HG02840 (cell line): ENCODE results near the gene CT47B1.
"Not testable (repeated sequence)": the region's sequence is repeated elsewhere in the genome, so short reads cannot be mapped to it uniquely, and the experiment has no call there.

ENCODE experiments used
- ATAC-seq: cut with Tn5 transposase; IDR thresholded peaks from one replicate; pipeline ENCODE4 v1.9.1; 2021; ENCODE audit warnings: mild to moderate bottlenecking, moderate library complexity, moderate number of reproducible peaks; ENCODE audit not compliant: unreplicated experiment, low FRiP score

Gene CT47B1

DNA sequence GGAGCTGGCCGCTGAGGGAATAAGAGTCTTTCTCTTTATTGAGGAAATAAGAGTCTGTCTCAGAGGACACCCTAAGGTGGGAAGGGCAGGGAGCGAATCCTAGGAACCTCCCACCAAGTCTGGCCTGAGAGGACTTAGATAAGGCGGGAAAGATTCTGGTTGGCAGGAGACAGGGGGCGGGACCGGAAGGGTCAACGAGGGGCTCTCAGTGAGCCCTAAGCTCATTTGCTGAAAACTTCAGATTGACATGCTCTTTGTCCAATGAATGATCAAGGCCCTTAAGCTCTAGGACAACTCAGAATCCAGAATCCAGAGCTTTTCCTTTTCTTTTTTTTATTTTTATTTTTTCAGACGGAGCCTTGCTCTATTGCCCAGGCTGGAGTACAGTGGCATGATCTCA is at the start of gene CT47B1:
TSS of gene CT47B1 (minus strand) at position 101 of the 400 bp plus-strand sequence. CDS start 196 bp downstream, outside the sequence.
- ATAC-seq: not testable (repeated sequence)

DNA sequence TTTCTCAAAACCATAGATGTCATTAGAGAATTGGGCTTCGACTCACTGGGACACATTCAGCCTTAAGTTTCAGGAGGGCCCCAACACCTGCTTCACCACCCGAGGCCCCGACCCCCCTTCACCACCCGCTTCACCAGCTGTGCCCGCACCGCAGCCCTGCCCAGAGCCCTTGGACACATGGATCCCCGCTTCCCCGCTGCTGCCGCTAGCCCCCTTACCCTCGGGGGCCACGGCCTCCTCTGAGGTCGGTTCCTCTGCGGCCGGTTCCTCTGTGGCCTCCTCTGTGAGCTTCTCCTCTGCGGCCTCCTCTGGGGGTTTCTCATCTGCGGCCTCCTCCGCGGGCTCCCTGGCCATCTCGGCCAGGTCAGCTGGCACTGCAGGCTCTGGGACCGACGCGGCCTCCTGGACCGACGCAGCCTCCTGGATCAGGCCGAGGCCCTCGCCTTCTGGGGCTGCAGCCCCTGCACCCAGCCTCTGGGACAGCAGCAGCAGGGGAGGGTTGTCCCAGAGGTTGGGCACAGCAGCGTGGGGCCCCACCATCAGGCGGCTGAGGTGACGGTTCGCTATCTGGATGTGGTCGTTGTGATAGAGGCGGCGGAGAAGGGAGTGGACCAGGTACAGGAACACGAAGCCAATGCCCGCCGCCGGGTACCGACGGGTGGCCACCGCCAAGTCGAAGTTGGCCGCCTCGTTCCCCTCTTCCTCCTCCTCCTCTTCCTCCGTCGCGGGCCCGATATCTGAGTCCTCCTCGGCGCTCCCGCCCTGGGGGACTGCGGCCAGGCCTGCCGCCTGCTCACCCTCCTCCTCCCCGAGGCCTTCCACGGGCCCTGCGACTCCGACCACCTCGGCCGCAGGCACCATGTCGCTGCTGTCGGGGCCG is 748 bp downstream of the CT47B1 start:
- no peak for ATAC-seq

DNA sequence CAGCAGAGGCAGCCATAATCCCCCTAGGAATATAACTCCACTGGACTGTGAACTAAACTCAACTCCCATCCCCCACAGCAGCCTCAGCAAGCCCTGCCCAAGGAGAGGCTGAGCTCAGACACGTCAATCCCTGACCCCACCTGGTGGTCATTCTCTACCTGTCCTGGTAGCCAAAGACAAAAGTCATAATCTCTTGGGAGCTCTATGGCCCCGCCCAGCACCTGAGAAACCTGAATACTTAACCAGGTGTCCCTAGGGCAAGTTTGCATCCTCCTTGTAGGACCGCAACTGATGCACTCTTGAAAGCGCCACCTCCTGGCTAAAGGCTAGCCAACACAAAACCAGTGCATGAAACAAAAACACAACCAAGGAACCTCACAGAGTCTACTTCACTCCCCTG is 18.4 kb downstream of the CT47B1 start:
- no peak for ATAC-seq

DNA sequence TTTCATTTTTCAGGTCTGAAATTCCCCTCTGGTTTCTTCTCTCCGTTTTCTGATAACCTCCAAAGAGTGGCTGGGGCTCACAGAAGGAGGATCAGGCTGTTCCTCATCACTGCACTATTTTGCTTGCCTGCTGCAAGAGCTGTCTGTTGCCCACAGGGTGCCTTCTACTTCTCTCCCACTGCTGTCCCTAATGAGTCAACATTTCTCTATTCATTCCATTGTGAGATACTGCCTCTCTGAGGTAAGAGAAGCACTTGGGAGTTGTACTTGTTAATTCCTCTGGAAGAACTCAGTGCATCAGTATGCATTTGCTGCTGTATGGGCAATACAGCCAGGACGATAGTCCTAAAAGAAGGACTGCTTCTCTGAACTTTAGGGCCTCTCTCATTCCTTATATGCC is 34.8 kb downstream of the CT47B1 start:
- ATAC-seq: no peak

DNA sequence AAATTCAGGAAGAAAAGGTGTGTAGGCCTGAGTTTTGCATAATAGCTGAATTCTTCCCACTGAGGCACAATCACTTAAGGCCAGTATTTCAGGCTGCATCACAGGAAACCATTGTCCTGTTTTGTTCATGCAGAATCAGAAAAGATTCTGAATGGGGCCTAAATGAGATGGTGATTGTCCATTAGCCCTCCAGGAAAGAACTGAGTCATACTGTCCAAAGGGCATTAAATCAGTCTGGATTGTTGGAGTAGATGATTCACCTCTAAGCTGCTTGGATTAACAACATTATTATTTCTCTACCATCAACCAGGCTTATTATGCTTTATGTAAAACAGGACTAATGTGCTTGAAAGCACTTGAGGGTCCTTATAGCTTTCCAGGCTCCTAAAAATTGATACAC is 36.2 kb downstream of the CT47B1 start:
- ATAC-seq: no peak

DNA sequence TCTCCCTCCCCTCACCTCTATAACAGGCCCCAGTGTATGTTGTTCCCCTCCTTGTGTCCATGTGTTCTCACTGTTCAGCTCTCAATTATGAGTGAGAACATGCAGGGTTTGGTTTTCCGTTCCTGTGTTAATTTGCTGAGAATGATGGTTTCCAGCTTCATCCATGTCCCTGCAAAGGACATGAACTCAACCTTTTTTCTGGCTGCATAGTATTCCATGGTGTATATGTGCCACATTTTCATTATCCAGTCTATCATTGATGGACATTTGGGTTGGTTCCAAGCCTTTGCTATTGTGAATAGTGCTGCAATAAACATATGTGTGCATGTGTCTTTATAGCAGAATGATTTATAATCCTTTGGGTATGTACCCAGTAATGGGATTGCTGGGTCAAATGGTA is 48.5 kb downstream of the CT47B1 start:
- ATAC-seq: not testable (repeated sequence)

DNA sequence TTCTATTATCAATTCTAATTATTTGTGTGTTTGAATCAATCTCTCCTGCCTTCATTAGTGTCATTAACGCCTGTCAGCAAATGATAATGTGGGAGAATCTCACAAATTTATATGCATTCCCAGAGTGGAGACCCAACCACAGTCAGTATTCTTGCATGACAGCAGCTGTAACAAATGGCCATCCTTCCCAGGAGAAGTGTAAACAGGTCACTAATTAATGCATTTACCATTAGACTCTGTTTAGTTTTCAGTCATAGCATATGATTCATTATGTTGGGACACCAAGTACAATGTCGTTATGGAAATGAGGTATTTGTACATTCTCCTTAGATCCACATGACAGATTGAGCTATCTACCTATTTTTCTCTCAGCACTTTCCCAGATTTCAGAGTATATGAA is 50.5 kb downstream of the CT47B1 start:
- no peak for ATAC-seq

DNA sequence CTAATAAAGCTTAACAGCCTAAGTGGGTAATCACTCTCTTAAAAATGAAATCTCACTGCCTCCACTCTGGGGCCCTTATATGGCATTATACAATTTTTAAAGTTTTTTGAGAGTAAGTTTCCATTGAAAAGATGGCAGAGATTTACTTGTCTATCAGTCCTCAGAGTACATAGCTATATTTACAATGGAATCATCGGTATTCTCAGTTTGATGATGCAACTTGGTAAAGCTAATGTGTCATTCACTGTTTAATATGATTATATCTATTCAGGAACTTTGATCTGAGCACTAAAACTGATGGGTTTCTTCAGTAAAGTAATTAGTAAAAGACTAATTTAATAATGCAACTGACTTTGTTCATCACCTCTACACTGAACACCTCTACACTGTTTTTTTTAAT is 51.6 kb downstream of the CT47B1 start:
- no peak for ATAC-seq

DNA sequence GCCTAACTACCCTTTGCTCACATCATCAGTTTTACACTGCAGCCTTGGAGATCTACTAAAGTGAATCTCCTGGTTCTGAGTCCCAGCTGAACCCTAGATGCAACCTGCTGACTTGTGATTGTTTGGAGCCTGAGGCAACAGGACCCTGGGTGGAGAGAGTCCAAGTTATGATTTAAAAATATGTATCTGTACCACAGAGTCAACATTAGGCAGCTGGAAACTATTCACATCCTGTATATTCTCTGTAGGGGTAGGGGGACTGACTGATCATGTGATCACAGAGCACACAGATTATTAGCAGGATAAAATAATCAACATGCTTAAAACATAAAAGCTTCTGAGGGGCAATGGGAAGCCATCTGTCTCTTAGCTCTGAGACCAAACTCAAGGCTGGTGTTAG is 52.1 kb downstream of the CT47B1 start:
- ATAC-seq: no peak
